Vagina (tissue), 2 donors: ENCODE data around the gene ARHGEF16. TPM values are rescaled to one million over a fixed set of nuclear protein-coding genes. Genes with fewer than 3 reads are reported as not detected.

Source experiments
- DNase-seq, 2 donors: peaks; one replicate each; pipeline ENCODE4 v3.0.0-alpha.2; 2017; ENCODE audit errors: extremely low spot score in 2 of 2
- H3K27ac ChIP-seq: fragments of 200-600 bp; sonication (generic); one replicate; pipeline ENCODE4 v1.5.1; 2019
- H3K27me3 ChIP-seq: fragments of 200-600 bp; sonication (generic); one replicate; pipeline ENCODE4 v1.5.1; 2019
- H3K36me3 ChIP-seq, 2 donors: fragments of 200-600 bp; sonication (generic); one replicate each; pipeline ENCODE4 v1.5.1; 2017 to 2019
- H3K4me1 ChIP-seq: fragments of 200-600 bp; sonication (generic); one replicate; pipeline ENCODE4 v1.5.1; 2019
- H3K4me3 ChIP-seq, 2 donors: fragments of 200-600 bp; sonication (generic); 1 replicate in 1 of 2; 2 replicates in 1 of 2; pipeline ENCODE4 v1.5.1; 2016 to 2019
- H3K9me3 ChIP-seq: fragments of 200-600 bp; sonication (generic); one replicate; pipeline ENCODE4 v1.5.1; 2019
- POLR2A ChIP-seq, 2 donors: fragments of 450-650 bp; IDR thresholded peaks; one replicate each; pipeline ENCODE4 v1.6.1; 2017; ENCODE audit warnings: antibody characterized with exemption in 2 of 2, mild to moderate bottlenecking in 2 of 2, moderate library complexity in 2 of 2
- POLR2AphosphoS5 ChIP-seq, 2 donors: sonication (generic); formaldehyde crosslinking; IDR thresholded peaks; one replicate each; pipeline ENCODE4 v1.9.0; 2017; ENCODE audit warnings: antibody characterized with exemption in 2 of 2, mild to moderate bottlenecking in 2 of 2, low read depth in 1 of 2; ENCODE audit not compliant: insufficient read depth in 1 of 2
- intact Hi-C: fragments of 100-400 bp; cut with DNase I; formaldehyde crosslinking; loops from one replicate; pipeline ENCODE4 v1.15.1; 2023
- total RNA-seq: library from RNA; depleted of rRNA; stranded (reverse); fragments of >200 nt; gene quantifications from one replicate; pipeline ENCODE4 v1.2.3, GENCODE V29; 2016
- TF ChIP-seq, protein P1 (sequence below), 3 experiments: fragments of 450-650 bp in 2 of 3; fragments of 200-600 bp in 1 of 3; sonication (generic) in 1 of 3; IDR thresholded peaks; one replicate each; pipeline ENCODE4 v1.5.1; 2017 to 2019; ENCODE audit warnings: antibody characterized with exemption in 3 of 3, mild to moderate bottlenecking in 2 of 3, moderate library complexity in 2 of 3

Gene ARHGEF16
- total RNA-seq, 1 donor from 2014 or later, result 6.4 TPM

DNA sequence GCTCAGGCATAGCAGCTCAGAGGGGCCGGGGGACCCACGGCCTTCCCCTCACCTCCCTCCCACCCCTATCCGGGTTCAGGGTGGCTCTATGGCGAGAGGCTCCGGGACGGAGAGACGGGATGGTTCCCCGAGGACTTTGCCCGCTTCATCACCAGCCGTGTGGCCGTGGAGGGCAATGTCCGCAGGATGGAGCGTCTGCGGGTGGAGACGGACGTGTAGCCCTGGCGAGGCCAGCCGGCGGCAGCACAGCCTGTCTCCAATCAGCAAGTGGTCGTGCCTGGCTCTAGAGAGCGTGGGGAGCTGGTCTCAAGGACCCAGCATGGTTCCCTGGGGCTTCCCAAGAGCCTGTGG lies 25.9 kb downstream of the ARHGEF16 start:
- H3K36me3 ChIP-seq, result no peaks in the 10 kb centered on the region
- H3K4me1 ChIP-seq, result peaks cover 11% of the 10 kb centered on the region
- no peak for TF ChIP-seq POLR2AphosphoS5 (IDR thresholded peaks at IDR 0.05; ENCODE audit: insufficient read depth in 1 of 2, low read depth in 1 of 2)
- TF ChIP-seq POLR2A (IDR thresholded peaks at IDR 0.05), result no peak
- TF ChIP-seq, protein P1, sequence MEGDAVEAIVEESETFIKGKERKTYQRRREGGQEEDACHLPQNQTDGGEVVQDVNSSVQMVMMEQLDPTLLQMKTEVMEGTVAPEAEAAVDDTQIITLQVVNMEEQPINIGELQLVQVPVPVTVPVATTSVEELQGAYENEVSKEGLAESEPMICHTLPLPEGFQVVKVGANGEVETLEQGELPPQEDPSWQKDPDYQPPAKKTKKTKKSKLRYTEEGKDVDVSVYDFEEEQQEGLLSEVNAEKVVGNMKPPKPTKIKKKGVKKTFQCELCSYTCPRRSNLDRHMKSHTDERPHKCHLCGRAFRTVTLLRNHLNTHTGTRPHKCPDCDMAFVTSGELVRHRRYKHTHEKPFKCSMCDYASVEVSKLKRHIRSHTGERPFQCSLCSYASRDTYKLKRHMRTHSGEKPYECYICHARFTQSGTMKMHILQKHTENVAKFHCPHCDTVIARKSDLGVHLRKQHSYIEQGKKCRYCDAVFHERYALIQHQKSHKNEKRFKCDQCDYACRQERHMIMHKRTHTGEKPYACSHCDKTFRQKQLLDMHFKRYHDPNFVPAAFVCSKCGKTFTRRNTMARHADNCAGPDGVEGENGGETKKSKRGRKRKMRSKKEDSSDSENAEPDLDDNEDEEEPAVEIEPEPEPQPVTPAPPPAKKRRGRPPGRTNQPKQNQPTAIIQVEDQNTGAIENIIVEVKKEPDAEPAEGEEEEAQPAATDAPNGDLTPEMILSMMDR (IDR thresholded peaks at IDR 0.05), result no peak
- DNase-seq, result no peak
- intact Hi-C loops, result no loop called here
- no peak overlapping the region for H3K4me3 ChIP-seq
- H3K27me3 ChIP-seq, result no peaks in the 10 kb centered on the region
- no peak overlapping the region for H3K27ac ChIP-seq
- H3K9me3 ChIP-seq, result no peaks in the 10 kb centered on the region

DNA sequence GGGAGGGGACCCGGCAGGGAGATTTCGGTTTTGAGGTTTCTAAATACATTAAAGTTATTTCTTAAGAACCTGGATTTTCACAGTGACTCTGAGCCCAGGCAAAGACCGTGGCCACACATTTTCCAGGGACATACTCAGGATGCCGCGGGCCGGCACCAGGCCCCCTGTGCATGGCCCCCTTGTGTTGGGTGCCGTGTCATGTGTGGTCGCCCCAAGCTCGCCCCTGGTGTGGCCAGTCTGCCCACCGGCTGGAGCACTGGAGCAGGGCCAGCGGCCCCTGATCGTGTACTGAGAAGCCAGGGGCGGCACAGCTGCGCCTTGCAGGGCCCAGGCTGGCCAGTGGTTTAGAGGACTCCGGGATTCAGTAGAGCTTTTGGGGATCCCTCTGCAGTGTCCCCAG lies 26.6 kb downstream of the ARHGEF16 start:
- Histone ChIP-seq H3K27ac (no peak overlapping the region), H3K36me3 (no peaks in the 10 kb centered on the region), H3K4me3 (no peak overlapping the region), H3K9me3 (no peaks in the 10 kb centered on the region), H3K4me1 (peaks cover 11% of the 10 kb centered on the region), H3K27me3 (no peaks in the 10 kb centered on the region)
- intact Hi-C loops, result no loop called here
- TF ChIP-seq POLR2AphosphoS5 (IDR thresholded peaks at IDR 0.05; ENCODE audit: insufficient read depth in 1 of 2, low read depth in 1 of 2), result no peak
- no peak for TF ChIP-seq POLR2A (IDR thresholded peaks at IDR 0.05)
- TF ChIP-seq, protein P1 (IDR thresholded peaks at IDR 0.05), result no peak
- no peak for DNase-seq

GRCh38 chr1:3481836-3482375 lies 27.4 kb downstream of the ARHGEF16 start:
- intact Hi-C loops, result no loop called here
- Histone ChIP-seq H3K9me3 (no peaks in the 10 kb centered on the region), H3K27me3 (no peaks in the 10 kb centered on the region), H3K4me1 (peaks cover 11% of the 10 kb centered on the region), H3K27ac (no peak overlapping the region), H3K4me3 (no peak overlapping the region), H3K36me3 (no peaks in the 10 kb centered on the region)
- DNase-seq, result no peak
- TF ChIP-seq POLR2A (IDR thresholded peaks at IDR 0.05) (no peak), POLR2AphosphoS5 (IDR thresholded peaks at IDR 0.05; ENCODE audit: insufficient read depth in 1 of 2, low read depth in 1 of 2) (no peak)
- TF ChIP-seq, protein P1 (IDR thresholded peaks at IDR 0.05), result no peak

DNA sequence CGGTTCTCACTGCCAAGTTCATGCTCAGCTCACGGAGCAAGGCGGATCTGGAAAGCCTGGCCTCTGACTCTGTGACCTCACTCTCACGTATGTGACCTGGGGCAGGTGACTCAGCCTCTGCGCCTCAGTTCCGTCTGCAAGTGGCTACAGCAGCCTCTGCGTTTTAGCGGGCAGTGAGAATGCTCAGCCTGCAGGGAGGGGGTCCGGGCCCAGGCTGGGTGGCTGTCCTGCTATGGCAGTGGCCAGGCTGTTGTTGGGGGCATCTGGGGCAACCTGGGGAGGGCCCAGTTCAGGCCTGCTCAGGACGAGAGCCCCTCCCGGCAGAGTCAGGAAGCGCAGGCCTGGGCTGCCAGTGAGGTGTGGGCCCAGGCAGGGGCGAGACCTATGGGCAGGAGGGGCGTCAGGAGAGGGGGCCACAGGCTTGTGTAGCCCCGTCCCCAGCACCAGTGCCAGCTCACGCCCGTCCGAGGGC lies 27.9 kb downstream of the ARHGEF16 start:
- Histone ChIP-seq H3K27ac (no peak overlapping the region), H3K36me3 (no peaks in the 10 kb centered on the region), H3K4me1 (peaks cover 11% of the 10 kb centered on the region), H3K9me3 (no peaks in the 10 kb centered on the region), H3K27me3 (no peaks in the 10 kb centered on the region), H3K4me3 (no peak overlapping the region)
- no peak for DNase-seq
- intact Hi-C loops, result no loop called here
- TF ChIP-seq, protein P1 (IDR thresholded peaks at IDR 0.05), result no peak
- peak; percentile 6 to 14 for TF ChIP-seq POLR2AphosphoS5 (IDR thresholded peaks at IDR 0.05; ENCODE audit: insufficient read depth in 1 of 2, low read depth in 1 of 2)

GRCh38 chr1:3483380-3483779 lies 28.9 kb downstream of the ARHGEF16 start:
- no peak overlapping the region for H3K4me3 ChIP-seq
- H3K9me3 ChIP-seq, result no peaks in the 10 kb centered on the region
- no peak for DNase-seq
- H3K36me3 ChIP-seq, result no peaks in the 10 kb centered on the region
- TF ChIP-seq, protein P1 (IDR thresholded peaks at IDR 0.05), result no peak
- TF ChIP-seq POLR2AphosphoS5 (IDR thresholded peaks at IDR 0.05; ENCODE audit: insufficient read depth in 1 of 2, low read depth in 1 of 2) (no peak), POLR2A (IDR thresholded peaks at IDR 0.05) (no peak)
- H3K27me3 ChIP-seq, result no peaks in the 10 kb centered on the region
- H3K4me1 ChIP-seq, result peaks cover 11% of the 10 kb centered on the region
- H3K27ac ChIP-seq, result no peak overlapping the region
- intact Hi-C loops, result no loop called here
